GM21528 (cell line): ENCODE results near the gene FRS2.
A peak's percentile ranks its signal among the peaks of the same experiment; 100 is the strongest.

Experiments
- ATAC-seq: cut with Tn5 transposase; IDR thresholded peaks from one replicate; pipeline ENCODE4 v1.9.1; 2021; ENCODE audit warnings: mild to moderate bottlenecking, moderate library complexity; ENCODE audit not compliant: unreplicated experiment, low FRiP score

The FRS2 gene

GRCh38 chr12:69459477-69459876, 10.7 kb upstream of the FRS2 start:
- no peak for ATAC-seq

DNA sequence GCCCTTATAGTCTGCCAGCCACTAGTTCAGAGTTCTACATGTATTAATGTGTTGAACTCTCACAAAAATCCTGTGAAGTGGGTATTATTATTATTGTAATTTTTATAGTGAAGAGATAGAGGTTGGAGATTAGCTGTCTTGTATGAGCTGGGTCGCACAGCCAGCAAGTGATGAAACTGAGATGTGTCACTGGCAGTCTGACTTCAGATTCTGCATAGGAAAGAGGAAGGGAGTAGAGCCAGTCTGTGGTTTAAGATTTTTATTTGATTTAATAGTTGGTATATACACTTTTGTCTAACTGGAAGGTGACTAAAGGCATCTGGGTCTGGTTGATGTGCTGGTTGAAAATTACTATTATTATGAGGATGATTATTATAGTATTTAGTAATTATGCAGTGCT, 5.8 kb upstream of the FRS2 start:
- ATAC-seq = no peak

GRCh38 chr12:69466867-69467266, 3.3 kb upstream of the FRS2 start:
- no peak for ATAC-seq

GRCh38 chr12:69467366-69467765, 2.8 kb upstream of the FRS2 start:
- no peak for ATAC-seq

DNA sequence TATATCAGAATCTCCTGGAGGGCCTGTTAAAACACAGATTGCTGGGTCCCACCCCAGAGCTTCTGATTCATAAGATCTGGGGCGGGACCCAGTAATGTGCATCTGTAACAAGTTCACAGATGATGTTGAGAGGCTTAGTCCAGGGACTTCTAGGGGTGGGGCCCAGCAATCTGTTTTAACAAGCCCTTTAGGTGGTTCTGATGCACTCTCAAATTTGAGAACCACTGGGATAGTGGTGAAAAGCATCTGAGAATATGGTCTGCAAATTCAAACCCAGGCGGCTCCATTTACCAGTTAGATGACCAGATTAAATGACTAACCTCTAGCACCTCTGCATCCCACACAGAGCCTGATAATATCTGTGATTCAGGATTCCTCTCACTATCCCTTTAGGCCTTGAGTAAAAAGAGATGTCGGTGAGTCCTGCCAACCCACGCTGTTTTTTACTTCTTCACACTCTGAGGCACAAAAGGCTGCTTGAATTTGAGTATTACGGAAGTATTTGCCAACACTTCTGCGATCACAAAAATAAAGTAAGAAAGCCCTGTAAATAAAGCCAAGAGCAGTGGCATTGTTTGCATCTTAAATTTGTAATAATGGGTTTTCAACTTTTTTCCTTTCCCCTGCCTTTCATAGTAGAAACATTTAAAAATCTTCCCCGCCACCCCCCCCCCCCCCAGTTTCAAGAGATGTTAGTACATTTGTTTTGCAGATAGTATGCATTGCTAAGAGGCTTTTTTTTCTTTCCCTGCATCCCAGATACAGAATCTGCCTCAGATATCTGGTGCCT, 1.8 kb upstream of the FRS2 start:
- no peak for ATAC-seq

DNA sequence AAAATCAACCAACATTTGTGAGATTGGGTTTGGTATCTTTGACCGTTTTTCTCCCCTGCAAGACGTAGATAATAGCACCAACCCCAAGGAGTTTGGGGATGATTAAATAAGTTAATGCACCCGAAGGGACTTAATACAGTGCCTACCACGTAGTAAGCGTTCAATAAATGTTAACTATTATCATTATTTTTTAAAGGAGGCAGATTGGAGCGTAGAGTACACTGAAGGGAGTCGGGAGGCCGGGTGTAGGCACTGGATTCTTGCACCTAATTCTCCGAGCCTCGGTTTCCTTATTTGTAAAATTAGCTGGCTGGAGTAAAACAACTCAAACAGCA, 367 bp upstream of the FRS2 start:
- ATAC-seq = peak; percentile 22

DNA sequence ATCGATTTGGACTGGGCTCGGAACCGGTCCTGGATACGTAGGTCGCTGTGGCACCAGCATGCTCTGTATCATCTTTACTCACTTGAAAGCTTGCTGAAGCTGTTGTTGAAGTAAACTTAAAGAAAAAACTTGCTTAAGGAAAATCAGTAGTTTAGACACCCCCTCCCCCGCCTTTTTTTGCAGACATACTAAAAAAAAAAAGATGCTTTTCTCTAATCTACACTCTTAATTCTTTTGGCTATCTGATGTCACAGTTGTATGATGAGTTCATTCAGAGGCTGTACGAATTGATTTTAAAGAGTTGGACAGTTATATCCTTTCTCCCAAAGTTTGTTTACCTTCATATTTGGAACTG, 865 bp downstream of the FRS2 start:
- no peak for ATAC-seq

GRCh38 chr12:69471667-69472385, 1.6 kb downstream of the FRS2 start:
- ATAC-seq = no peak

GRCh38 chr12:69473262-69473661, 3.1 kb downstream of the FRS2 start:
- no peak for ATAC-seq

DNA sequence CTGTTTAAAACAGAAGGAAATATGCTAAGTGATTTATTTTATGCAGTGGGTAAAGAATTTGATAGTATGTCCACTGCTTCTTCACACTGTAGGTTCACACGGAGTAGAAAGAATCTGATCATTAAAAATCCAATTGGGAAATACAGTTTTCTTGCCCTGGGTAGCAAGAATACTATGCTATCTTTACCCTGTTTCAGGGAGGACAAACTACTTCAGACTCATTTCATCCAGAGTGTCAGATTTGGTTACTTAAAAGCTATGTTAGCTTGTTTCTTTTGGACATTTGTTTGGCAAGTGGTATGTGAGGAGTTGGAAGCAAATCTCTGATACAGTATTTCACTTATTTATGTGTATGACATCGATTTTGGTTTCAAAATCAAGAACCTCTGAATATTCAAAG, 4.3 kb downstream of the FRS2 start:
- ATAC-seq = no peak

GRCh38 chr12:69475237-69475975, 5.2 kb downstream of the FRS2 start:
- no peak for ATAC-seq

DNA sequence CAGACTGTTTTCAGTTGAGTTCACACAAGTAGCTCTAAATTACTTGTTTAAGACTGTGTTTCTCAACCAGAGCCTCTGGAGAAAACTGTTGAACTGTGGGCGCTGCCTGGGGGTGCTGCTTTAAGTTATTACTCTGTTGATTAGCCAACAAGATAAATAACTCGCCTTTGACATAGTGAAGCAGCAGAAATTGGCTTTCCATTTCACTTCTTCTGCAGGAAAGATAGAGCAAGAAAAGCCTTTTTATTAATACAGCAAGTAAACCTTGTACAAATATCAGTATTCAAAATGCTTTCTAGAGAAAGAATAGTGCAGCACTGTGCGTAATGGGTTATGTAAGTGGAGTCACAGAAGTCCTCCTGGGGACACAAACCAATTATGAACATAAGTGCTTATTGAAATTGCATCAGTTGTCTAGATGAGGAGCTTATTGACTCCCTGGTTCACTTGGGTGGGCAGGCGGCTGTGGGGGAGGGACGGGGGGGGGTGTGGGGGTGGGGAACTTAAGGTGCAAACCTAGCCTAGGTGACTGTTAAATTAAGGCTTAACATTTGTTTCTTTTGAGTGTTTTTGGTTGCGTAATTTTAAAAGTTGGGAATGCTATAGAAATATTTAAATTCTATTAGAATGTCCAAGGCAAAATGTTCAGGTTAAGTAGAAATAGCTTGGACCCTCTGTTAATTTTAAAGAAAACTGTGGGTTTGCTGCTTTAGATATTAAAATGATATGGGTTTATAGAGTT, 6.3 kb downstream of the FRS2 start:
- no peak for ATAC-seq

DNA sequence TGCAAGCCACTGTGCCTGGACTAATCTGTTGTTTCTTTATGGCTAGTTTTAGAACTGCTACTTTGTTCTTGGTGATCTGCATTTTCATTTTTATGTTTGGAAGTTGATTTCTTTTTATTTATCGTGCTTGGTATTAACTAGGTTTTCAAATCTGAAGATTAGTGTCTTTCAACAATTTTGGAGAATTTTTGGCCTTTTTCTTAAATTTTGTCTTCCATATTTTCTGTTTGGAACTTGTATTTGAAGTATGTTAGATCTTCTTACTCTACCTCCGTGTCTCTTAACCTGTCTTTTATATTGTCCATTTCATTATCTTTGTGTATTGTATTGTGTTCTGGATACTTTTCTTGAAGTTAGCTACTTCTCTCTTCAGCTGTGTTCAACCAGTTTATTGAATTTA, 9.5 kb downstream of the FRS2 start:
- no peak for ATAC-seq

DNA sequence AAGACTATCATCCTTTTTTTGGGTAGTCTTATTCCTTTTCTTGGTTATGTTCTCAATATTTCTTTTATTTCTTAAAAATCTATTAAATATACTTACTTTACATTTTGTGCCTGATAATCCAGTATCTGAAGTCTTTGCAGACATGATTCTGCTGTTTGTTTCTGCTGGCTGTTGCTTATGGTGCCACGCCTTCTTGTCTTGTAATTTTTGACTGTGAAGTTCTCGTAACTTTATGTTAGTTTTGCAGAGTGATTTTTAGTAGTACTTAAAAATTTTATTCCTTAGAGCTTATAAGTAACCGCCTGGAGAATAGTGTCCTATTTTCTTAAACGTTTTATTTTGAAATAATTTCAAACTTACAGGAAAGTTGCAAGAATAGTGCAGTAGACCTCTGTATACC, 10.5 kb downstream of the FRS2 start:
- ATAC-seq = no peak

GRCh38 chr12:69481133-69481532, 10.9 kb downstream of the FRS2 start:
- ATAC-seq = no peak

DNA sequence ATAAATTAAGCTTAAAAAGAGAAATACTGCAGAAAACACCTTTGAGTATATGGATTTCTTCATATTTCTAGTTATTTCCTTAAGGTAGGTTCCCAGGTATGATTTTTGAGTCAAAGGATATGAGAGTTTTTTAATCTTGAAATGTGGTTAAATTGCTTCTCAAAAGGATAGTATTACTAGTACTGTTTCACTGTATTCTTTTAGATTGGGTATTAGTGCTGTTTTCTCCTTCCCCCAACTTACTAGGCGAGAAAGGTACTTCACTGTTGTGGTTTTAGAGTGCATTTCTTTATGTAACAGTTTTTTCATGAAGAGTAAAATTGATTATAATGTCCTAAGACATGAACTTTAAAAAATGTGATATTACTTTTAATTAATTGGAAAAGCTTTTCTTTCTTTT, 13.5 kb downstream of the FRS2 start:
- ATAC-seq = no peak

DNA sequence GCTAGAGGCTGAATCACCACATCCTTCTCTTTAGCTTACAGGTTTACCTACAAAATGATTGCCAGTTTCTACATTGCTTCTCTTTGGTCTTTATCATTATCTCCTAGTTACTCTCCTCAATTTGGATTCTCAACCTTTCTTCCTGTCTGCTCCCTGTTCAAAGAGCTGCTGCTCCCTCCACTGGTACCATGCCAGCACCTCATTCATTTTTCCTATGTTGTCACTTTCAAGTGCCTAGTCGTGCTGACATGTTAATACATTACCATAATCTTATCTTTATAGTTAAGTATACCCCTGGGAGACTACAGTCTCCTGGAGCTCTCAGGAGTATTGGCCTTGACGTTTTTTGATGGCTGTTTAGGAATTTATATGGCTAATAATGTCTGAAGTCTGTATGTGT, 14.2 kb downstream of the FRS2 start:
- no peak for ATAC-seq

DNA sequence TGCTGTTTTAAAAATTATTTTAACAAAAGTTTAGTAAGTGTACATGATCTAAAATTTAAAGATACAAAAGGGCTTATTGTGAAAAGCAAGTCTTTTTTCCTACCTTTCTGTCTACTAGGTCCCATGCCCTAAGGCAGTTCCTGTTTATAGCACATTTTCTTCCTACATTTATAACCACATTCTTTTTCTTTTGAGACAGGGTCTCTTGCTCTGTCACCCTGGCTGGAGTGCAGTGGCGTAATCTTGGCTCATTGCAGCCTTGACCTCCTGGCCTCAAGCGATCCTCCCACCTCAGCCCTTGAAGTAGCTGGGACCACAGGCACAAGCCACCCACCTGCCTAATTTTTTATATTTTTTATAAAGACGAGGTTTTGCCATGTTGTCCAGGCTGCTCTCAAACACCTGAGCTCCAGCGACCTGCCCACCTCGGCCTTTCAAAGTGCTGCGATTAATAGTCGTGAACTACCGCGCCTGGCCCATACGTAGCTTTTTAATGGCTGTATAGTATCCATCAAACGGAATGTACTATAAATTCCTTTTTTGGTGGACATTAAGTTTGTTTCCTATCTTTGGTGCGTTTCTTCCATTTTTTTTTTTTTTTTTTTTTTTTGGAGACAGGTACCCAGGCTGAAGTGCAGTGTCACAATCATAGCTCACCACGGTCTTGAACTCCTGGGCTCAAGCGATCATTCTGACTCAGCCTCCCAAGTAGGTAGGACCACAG, 20.9 kb downstream of the FRS2 start:
- no peak for ATAC-seq

- no peak for ATAC-seq
These were observed 22.6 kb downstream of the FRS2 start for GRCh38 chr12:69492739-69493138.

DNA sequence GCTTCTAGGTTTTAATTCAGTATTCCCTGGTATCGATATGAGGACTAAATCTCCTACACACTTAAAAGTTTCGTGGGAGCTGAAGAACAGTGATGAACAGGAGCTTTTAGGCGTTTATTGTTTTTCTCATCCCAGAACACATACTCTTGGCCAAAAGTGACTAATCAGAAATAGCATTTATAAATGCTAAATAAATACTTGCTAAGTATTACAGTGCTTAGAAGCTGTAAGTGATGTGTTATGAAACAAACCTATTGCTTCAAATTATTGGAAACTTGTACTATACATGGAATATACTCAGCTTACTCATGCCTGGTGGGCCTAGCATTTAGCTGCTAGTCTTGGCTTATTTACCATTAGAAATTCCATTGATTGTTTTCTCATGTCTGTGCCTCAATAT, 24.9 kb downstream of the FRS2 start:
- ATAC-seq = no peak
